Liver (tissue), 3 donors: ENCODE data around the gene JAGN1.
"Not testable (repeated sequence)": the region's sequence is repeated elsewhere in the genome, so short reads cannot be mapped to it uniquely, and the experiment has no call there.

Experiments
- CTCF ChIP-seq: fragments of 150-350 bp; IDR thresholded peaks from 2 replicates; pipeline ENCODE4 v1.5.1; 2017; ENCODE audit warnings: improper control_type of control experiment, low read depth, low read length; ENCODE audit not compliant: missing input control
- FOXA1 ChIP-seq: IDR thresholded peaks from 2 replicates; pipeline ENCODE4 v1.6.1; 2016; ENCODE audit warnings: antibody characterized with exemption
- FOXA2 ChIP-seq: IDR thresholded peaks from 2 replicates; pipeline ENCODE4 v1.6.1; 2016; ENCODE audit warnings: antibody characterized with exemption
- GABPA ChIP-seq, 2 donors: IDR thresholded peaks in 1 of 2; conservative IDR thresholded peaks in 1 of 2; 2 replicates each; pipeline ENCODE4 v1.6.1; 2016; ENCODE audit warnings: antibody characterized with exemption in 2 of 2, mild to moderate bottlenecking in 1 of 2, moderate library complexity in 1 of 2
- JUND ChIP-seq, 2 donors: IDR thresholded peaks; 2 replicates each; pipeline ENCODE4 v1.6.1; 2016; ENCODE audit warnings: antibody characterized with exemption in 2 of 2
- RAD21 ChIP-seq, 2 donors: IDR thresholded peaks; 2 replicates each; pipeline ENCODE4 v1.6.1; 2016; ENCODE audit warnings: antibody characterized with exemption in 2 of 2, mild to moderate bottlenecking in 2 of 2
- REST ChIP-seq: IDR thresholded peaks from 2 replicates; pipeline ENCODE4 v1.6.1; 2016; ENCODE audit warnings: antibody characterized with exemption, mild to moderate bottlenecking
- SP1 ChIP-seq: IDR thresholded peaks from 2 replicates; pipeline ENCODE4 v1.6.1; 2018; ENCODE audit warnings: antibody characterized with exemption, mild to moderate bottlenecking
- TAF1 ChIP-seq: conservative IDR thresholded peaks from 2 replicates; pipeline ENCODE4 v1.6.1; 2016; ENCODE audit warnings: antibody characterized with exemption, mild to moderate bottlenecking
- TF ChIP-seq, protein P1 (sequence below): IDR thresholded peaks from 2 replicates; pipeline ENCODE4 v1.6.1; 2016; ENCODE audit warnings: antibody characterized with exemption
- TF ChIP-seq, protein P2 (sequence below): IDR thresholded peaks from 2 replicates; pipeline ENCODE4 v1.6.1; 2016; ENCODE audit warnings: antibody characterized with exemption
- donor health status: healthy.
- donor health status: healthy.

DNA sequence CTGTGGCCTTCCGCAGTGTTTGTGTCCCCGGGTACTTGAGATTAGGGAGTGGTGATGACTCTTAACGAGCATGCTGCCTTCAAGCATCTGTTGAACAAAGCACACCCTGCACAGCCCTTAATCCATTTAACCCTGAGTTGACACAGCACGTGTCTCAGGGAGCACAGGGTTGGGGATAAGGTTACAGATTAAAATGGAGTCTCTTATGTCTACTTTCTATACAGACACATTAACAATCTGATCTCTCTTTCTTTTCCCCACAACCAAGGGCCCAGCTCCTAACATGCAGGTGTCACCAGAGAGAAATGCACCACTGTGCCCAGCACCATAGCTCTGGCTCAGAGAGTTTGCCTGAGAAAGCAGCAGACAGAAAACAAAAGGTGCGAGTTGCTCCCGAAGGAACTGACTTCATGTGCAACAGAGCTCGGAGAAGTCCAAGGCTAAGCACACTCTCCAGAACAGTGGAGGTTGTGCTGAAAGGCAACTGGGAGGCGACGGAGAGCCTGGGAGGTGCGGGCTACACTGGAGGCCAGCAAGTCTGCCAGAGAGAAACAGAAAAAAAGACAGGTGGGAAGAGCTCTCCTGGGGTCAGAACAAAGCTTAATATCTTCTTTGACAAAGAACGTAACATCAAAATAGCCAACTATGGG lies 36.0 kb upstream of the JAGN1 start:
- TF ChIP-seq TAF1; JUND (IDR thresholded peaks at IDR 0.05); REST; FOXA1; CTCF; GABPA (IDR thresholded peaks at IDR 0.05 in 1 of 2, conservative IDR thresholded peaks at IDR 0.05 in 1 of 2); SP1; RAD21 (IDR thresholded peaks at IDR 0.05); FOXA2: not testable (repeated sequence)
- TF ChIP-seq, protein P1, sequence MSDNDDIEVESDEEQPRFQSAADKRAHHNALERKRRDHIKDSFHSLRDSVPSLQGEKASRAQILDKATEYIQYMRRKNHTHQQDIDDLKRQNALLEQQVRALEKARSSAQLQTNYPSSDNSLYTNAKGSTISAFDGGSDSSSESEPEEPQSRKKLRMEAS = not testable (repeated sequence)
- TF ChIP-seq, protein P2, sequence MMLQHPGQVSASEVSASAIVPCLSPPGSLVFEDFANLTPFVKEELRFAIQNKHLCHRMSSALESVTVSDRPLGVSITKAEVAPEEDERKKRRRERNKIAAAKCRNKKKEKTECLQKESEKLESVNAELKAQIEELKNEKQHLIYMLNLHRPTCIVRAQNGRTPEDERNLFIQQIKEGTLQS = not testable (repeated sequence)
